A673 (cell line): ENCODE results near the gene TOMM40. TPM values are rescaled to one million over a fixed set of nuclear protein-coding genes. Genes with fewer than 3 reads are reported as not detected.
"Not testable (repeated sequence)": the region's sequence is repeated elsewhere in the genome, so short reads cannot be mapped to it uniquely, and the experiment has no call there.

ENCODE experiments used
- BruUV-seq: library from RNA; stranded (reverse); fragments of 400-500 nt; replicated peaks from 2 replicates; lab custom pipeline; 2021; lab: Mats Ljungman, UMichigan
- CTCF ChIA-PET: fragments of 300-600 bp; sonication (Branson Sonifier 250); formaldehyde crosslinking; loops from one replicate; lab custom pipeline; 2022; ENCODE audit warnings: antibody characterized with exemption; lab: Charles Lee
- POLR2A ChIA-PET: fragments of 300-600 bp; sonication (Branson Sonifier 250); formaldehyde crosslinking; loops from one replicate; lab custom pipeline; 2022; ENCODE audit warnings: antibody characterized with exemption; ENCODE audit not compliant: low non-redundant PET; lab: Charles Lee
- DNase-seq: peaks from one replicate; pipeline ENCODE4 v3.0.0-alpha.2; 2015; ENCODE audit warnings: low spot score
- H3K27ac ChIP-seq: fragments of 200-600 bp; sonication (generic); 2 replicates; pipeline ENCODE4 v1.5.1; 2016; ENCODE audit warnings: mixed run types, low read depth, mild to moderate bottlenecking, mixed read lengths, antibody characterized with exemption, low read length; ENCODE audit not compliant: poor library complexity, severe bottlenecking
- H3K27me3 ChIP-seq: fragments of 200-600 bp; sonication (generic); replicated peaks from 2 replicates; pipeline ENCODE4 v1.6.1; 2017; ENCODE audit warnings: mixed run types, low read depth, mild to moderate bottlenecking, mixed read lengths, antibody characterized with exemption, low read length; ENCODE audit not compliant: insufficient read depth, poor library complexity
- H3K36me3 ChIP-seq: fragments of 200-600 bp; sonication (generic); 2 replicates; pipeline ENCODE4 v1.6.1; 2016; ENCODE audit warnings: mixed run types, mild to moderate bottlenecking, mixed read lengths, antibody characterized with exemption, low read length; ENCODE audit not compliant: insufficient read depth, poor library complexity, severe bottlenecking
- H3K4me1 ChIP-seq: fragments of 200-600 bp; sonication (generic); 2 replicates; pipeline ENCODE4 v1.6.1; 2017; ENCODE audit warnings: mixed run types, mild to moderate bottlenecking, mixed read lengths, antibody characterized with exemption, low read length; ENCODE audit not compliant: insufficient read depth, poor library complexity, severe bottlenecking
- H3K4me3 ChIP-seq: fragments of 200-600 bp; sonication (generic); 2 replicates; pipeline ENCODE4 v1.5.1; 2016; ENCODE audit warnings: low read depth, mixed run types, mild to moderate bottlenecking, mixed read lengths, low read length; ENCODE audit not compliant: poor library complexity, severe bottlenecking
- H3K9me3 ChIP-seq: fragments of 200-600 bp; sonication (generic); 2 replicates; pipeline ENCODE4 v1.6.1; 2016; ENCODE audit warnings: mixed run types, low read depth, mild to moderate bottlenecking, mixed read lengths, antibody characterized with exemption, low read length; ENCODE audit not compliant: poor library complexity, severe bottlenecking
- EZH2 ChIP-seq: fragments of 200-600 bp; sonication (generic); IDR thresholded peaks from 2 replicates; pipeline ENCODE4 v1.6.1; 2017; ENCODE audit warnings: borderline replicate concordance, low read depth, mild to moderate bottlenecking, mixed read lengths, antibody characterized with exemption, low read length; ENCODE audit not compliant: poor library complexity, severe bottlenecking
- intact Hi-C: fragments of 100-400 bp; cut with micrococcal nuclease; formaldehyde crosslinking; loops from one replicate; pipeline ENCODE4 v1.10.0; 2022; ENCODE audit not compliant: unreplicated experiment
- total RNA-seq: library from RNA; stranded (reverse); gene quantifications from 2 replicates; pipeline ENCODE4 v1.2.3, GENCODE V29; 2021
- TF ChIP-seq, protein P1 (sequence below): fragments of 300-800, 200-600 bp; sonication (generic); conservative IDR thresholded peaks from 2 replicates; pipeline ENCODE4 v1.5.1; 2017; ENCODE audit warnings: low read depth, mild to moderate bottlenecking, antibody characterized with exemption, low read length, moderate library complexity, mixed read lengths

Gene TOMM40
- total RNA-seq, 1 experiment from 2014 or later = 234 TPM

DNA sequence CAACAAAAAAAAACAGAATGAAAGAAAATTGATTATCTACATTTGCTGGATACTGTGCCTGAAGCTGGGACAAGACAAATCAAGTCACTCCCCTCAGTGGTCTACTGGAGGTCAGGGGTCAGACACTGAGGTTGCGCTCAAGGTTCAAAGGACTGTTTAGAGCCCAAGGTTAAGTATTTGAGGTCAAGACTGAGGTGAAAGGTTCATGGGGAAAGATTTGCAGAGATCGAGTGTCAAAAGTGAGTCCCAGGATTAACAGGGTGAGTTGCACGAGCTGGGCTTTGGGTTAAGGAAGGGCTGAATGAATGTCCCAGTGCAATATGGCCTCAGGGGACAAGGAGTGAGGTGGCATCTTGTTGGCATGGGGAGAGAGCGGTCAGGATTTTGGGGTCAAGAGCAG is 3.4 kb upstream of the TOMM40 start:
- Histone ChIP-seq H3K4me3 (no peak overlapping the region), H3K9me3 (no peaks in the 10 kb centered on the region), H3K27ac (no peak overlapping the region), H3K36me3 (peaks cover 8% of the 10 kb centered on the region), H3K4me1 (peaks cover 13% of the 10 kb centered on the region), H3K27me3 (no peaks in the 10 kb centered on the region)
- ChIA-PET CTCF (no interaction called here), POLR2A (no interaction called here)
- DNase-seq = no peak
- no TSS peak for BruUV-seq
- intact Hi-C loops = no loop called here
- TF ChIP-seq, protein P1, sequence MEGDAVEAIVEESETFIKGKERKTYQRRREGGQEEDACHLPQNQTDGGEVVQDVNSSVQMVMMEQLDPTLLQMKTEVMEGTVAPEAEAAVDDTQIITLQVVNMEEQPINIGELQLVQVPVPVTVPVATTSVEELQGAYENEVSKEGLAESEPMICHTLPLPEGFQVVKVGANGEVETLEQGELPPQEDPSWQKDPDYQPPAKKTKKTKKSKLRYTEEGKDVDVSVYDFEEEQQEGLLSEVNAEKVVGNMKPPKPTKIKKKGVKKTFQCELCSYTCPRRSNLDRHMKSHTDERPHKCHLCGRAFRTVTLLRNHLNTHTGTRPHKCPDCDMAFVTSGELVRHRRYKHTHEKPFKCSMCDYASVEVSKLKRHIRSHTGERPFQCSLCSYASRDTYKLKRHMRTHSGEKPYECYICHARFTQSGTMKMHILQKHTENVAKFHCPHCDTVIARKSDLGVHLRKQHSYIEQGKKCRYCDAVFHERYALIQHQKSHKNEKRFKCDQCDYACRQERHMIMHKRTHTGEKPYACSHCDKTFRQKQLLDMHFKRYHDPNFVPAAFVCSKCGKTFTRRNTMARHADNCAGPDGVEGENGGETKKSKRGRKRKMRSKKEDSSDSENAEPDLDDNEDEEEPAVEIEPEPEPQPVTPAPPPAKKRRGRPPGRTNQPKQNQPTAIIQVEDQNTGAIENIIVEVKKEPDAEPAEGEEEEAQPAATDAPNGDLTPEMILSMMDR = no peak
- TF ChIP-seq EZH2 = no peak

DNA sequence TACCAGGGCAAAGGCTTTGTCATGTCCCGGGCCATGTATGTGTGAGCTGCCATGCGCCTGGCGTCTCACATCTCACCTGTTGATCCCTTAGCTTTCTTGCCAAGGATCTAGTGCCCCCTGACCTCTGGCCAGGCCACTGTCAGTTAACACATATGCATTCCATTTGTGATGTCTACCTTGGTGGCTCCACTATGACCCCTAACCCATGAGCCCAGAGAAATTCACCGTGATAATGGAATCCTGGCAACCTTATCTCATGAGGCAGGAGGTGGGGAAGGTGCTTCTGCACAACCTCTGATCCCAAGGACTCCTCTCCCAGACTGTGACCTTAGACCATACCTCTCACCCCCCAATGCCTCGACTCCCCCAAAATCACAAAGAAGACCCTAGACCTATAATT is 2.7 kb upstream of the TOMM40 start:
- H3K4me3 ChIP-seq, H3K9me3 ChIP-seq, H3K27me3 ChIP-seq, DNase-seq, CTCF ChIA-PET, H3K27ac ChIP-seq, POLR2A ChIA-PET, intact Hi-C loops, BruUV-seq: not testable (repeated sequence)
- H3K4me1 ChIP-seq = peaks cover 14% of the 10 kb centered on the region
- peaks cover 14% of the 10 kb centered on the region for H3K36me3 ChIP-seq

DNA sequence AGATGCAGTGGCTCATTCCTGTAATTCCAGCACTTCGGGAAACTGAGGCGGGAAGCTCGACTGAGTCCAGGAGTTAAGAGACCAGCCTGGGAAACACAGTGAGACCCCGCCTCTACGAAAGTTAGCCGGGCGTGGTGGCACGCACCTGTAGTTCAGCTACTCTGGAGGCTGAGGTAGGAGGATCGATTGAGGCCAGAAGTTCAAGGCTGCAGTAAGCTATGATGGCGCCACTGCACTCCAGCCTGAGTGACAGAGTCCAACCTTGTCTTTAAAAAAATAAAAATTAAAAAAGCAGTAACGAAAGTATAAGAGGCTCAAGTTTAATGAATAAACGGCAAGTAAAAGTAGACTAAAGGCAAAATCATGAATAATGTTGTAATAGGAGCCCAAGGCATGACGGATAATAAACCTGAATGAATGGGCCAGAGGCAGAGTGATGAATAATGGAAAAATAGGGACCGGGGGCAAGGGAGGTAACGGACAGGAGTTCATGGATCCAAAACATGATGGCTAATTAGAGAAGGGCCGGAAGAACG is 1.2 kb upstream of the TOMM40 start:
- BruUV-seq = TSS peak; percentile 99
- H3K27me3 ChIP-seq = no peaks in the 10 kb centered on the region
- no peak for DNase-seq
- H3K4me3 ChIP-seq = peak overlapping the region; percentile 85
- no peaks in the 10 kb centered on the region for H3K9me3 ChIP-seq
- TF ChIP-seq EZH2 = no peak
- TF ChIP-seq, protein P1 = no peak
- peaks cover 29% of the 10 kb centered on the region for H3K36me3 ChIP-seq
- peaks cover 14% of the 10 kb centered on the region for H3K4me1 ChIP-seq
- intact Hi-C loops = loop anchor here (2.0 kb wide), 1 partner anchor 43 kb away; the partner anchor contains the start of gene NECTIN2
- ChIA-PET POLR2A (interaction anchor here (0.6 kb wide), 1 partner anchor 1164 kb away, joined by 3 read pairs; no protein-coding TSS in a partner anchor), CTCF (interaction anchor here (1.6 kb wide), 1 partner anchor 44 kb away, joined by 4 read pairs; the partner anchor contains the start of gene NECTIN2)
- peak overlapping the region; percentile 89 for H3K27ac ChIP-seq
